Measurements from ENCODE around the gene ZNF536. TPM values are rescaled to one million over a fixed set of nuclear protein-coding genes. Genes with fewer than 3 reads are reported as not detected.

The ZNF536 gene
- total and polyA plus RNA-seq, 2 of the 4 experiments (the other 2 are of a cell fraction), result not detected

DNA sequence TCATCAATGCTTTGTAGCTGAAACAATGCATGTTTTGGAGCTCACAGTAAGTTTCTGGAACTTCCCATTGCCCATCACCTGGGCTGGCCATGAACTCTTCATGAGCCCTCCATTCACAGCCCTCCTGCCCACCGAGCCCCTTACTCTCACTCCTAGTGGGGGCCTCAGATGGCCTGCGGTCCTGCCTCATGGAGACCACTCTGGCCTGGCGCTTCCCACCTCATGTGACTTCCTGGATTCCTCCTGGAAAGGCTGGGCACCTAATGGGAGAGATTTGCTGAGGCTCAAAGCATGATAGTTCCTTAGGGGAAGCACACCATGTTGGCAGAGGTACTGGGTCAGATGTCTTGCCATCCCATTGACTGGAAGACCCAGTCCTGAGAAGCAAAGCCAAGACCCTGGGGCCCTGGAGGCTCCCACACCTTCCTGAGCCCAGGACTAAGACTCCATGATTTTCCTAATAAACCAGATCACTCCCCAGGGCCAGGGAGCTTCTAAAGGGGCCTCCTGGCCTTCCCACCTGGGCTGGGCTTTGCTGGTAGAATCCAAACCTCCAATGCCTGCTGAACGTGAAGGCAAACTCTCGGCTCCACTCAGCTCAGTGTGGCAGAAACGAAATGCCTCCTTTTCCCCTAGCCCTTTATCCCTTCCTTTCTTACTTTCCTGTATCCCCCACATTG, 49.4 kb upstream of the ZNF536 start (continued):
- no peak for TF ChIP-seq MXI1 (IDR thresholded peaks at IDR 0.05; ENCODE audit: borderline replicate concordance, low read depth, low read length)
- TF ChIP-seq CEBPB (IDR thresholded peaks at IDR 0.05; ENCODE audit: low read depth, low read length), result no peak
- TF ChIP-seq, protein P1, sequence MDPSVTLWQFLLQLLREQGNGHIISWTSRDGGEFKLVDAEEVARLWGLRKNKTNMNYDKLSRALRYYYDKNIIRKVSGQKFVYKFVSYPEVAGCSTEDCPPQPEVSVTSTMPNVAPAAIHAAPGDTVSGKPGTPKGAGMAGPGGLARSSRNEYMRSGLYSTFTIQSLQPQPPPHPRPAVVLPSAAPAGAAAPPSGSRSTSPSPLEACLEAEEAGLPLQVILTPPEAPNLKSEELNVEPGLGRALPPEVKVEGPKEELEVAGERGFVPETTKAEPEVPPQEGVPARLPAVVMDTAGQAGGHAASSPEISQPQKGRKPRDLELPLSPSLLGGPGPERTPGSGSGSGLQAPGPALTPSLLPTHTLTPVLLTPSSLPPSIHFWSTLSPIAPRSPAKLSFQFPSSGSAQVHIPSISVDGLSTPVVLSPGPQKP (IDR thresholded peaks at IDR 0.05; ENCODE audit: borderline replicate concordance, low read depth, low read length), result no peak

DNA sequence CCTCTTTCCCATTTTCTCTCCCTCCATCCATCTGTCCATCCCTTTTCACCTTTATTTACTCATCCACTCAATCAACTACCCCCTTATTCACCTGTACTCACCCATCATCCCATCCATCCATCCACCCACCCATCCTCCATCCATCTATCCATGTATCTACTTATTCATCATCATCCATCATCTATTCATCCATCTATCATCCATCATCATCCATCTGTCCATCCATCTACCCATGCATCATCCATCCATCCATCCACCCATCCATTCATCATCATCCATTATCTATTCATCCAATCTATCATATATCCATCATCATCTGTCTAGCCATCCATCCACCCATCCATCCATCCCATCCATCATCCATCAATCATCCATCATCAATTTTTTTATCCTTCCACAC, 48.3 kb upstream of the ZNF536 start:
- peaks cover 32% of the 10 kb centered on the region for H3K9me3 ChIP-seq (ENCODE audit: control insufficient read depth, insufficient read depth, low read length)
- ATAC-seq (ENCODE audit: low read depth), result no peak
- H2AK5ac ChIP-seq (ENCODE audit: low read depth, low read length), result no peak overlapping the region
- H3K36me3 ChIP-seq (ENCODE audit: control insufficient read depth, insufficient read depth, low read length), result no peaks in the 10 kb centered on the region
- no peak overlapping the region for H4K91ac ChIP-seq (ENCODE audit: insufficient read depth, low read depth, low read length)
- H3K4me1 ChIP-seq (ENCODE audit: control insufficient read depth, insufficient read depth, low read length), result no peaks in the 10 kb centered on the region
- no peak overlapping the region for H2AK9ac ChIP-seq (replicated peaks; ENCODE audit: low read depth, low read length, poor library complexity)
- no peak overlapping the region for H3K4me3 ChIP-seq (ENCODE audit: insufficient read depth, low read depth, low read length)
- no peak overlapping the region for H3K18ac ChIP-seq (ENCODE audit: low read depth, low read length)
- H2BK20ac ChIP-seq (ENCODE audit: low read depth, low read length), result no peak overlapping the region
- H2BK15ac ChIP-seq (ENCODE audit: low read depth, low read length), result no peak overlapping the region
- BruUV-seq (replicated peaks), result no TSS peak
- no peak overlapping the region for H3K14ac ChIP-seq (replicated peaks; ENCODE audit: low read depth, low read length)
- H2BK120ac ChIP-seq (ENCODE audit: low read depth, low read length), result no peak overlapping the region
- no peak overlapping the region for H2AFZ ChIP-seq (replicated peaks; ENCODE audit: low read length, poor library complexity)
- H4K8ac ChIP-seq (ENCODE audit: low read depth in 2 of 2, low read length in 2 of 2), result no peak overlapping the region
- POLR2A ChIA-PET (ENCODE audit: unreplicated experiment), result no interaction called here
- no peak overlapping the region for H3K9ac ChIP-seq (ENCODE audit: low read depth, low read length)
- CTCF ChIA-PET, result no interaction called here
- H3K4me2 ChIP-seq (ENCODE audit: low read depth, low read length), result no peak overlapping the region
- in situ Hi-C loops (cut with MboI; ENCODE audit: low sequenced_read_pairs), result no loop called here
- no peak overlapping the region for H3K23ac ChIP-seq (ENCODE audit: low read depth, low read length)
- no peak overlapping the region for H3K27ac ChIP-seq (ENCODE audit: insufficient read depth, low read length)
- no peaks in the 10 kb centered on the region for H3K79me1 ChIP-seq (ENCODE audit: low read depth in 1 of 2, low read length in 2 of 2)
- no peak for DNase-seq
- H4K5ac ChIP-seq (ENCODE audit: low read depth, low read length), result no peak overlapping the region
- no peaks in the 10 kb centered on the region for H3K27me3 ChIP-seq (ENCODE audit: control insufficient read depth, insufficient read depth, low read length)
- no peaks in the 10 kb centered on the region for H4K20me1 ChIP-seq (ENCODE audit: insufficient read depth, low read length)
- intact Hi-C loops (cut with micrococcal nuclease), result no loop called here
- no peak overlapping the region for H3K4ac ChIP-seq (ENCODE audit: low read depth, low read length)
- H2BK5ac ChIP-seq (ENCODE audit: low read depth, low read length, poor library complexity, severe bottlenecking), result no peak overlapping the region
- no peaks in the 10 kb centered on the region for H3K9me1 ChIP-seq (ENCODE audit: insufficient read depth, low read length)
- no peak overlapping the region for H3K56ac ChIP-seq (ENCODE audit: extremely low read depth, insufficient read depth, low read length)
- dilution Hi-C loops (cut with HindIII; ENCODE audit: low sequenced_read_pairs, unreplicated experiment), result no loop called here
- TF ChIP-seq BHLHE40 (IDR thresholded peaks at IDR 0.05; ENCODE audit: low read depth, low read length), result no peak
- TF ChIP-seq MAFK (IDR thresholded peaks at IDR 0.05; ENCODE audit: low read depth, low read length), result no peak
- TF ChIP-seq RAD21 (IDR thresholded peaks at IDR 0.05; ENCODE audit: low read length), result no peak
- TF ChIP-seq NFE2L2 (IDR thresholded peaks at IDR 0.05; ENCODE audit: low read depth, low read length), result no peak
- TF ChIP-seq, protein P2, sequence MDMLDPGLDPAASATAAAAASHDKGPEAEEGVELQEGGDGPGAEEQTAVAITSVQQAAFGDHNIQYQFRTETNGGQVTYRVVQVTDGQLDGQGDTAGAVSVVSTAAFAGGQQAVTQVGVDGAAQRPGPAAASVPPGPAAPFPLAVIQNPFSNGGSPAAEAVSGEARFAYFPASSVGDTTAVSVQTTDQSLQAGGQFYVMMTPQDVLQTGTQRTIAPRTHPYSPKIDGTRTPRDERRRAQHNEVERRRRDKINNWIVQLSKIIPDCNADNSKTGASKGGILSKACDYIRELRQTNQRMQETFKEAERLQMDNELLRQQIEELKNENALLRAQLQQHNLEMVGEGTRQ (IDR thresholded peaks at IDR 0.05; ENCODE audit: low read depth, low read length), result no peak
- TF ChIP-seq, protein P1 (IDR thresholded peaks at IDR 0.05; ENCODE audit: borderline replicate concordance, low read depth, low read length), result no peak
- no peak for TF ChIP-seq CHD1 (IDR thresholded peaks at IDR 0.05; ENCODE audit: low read depth, low read length)
- TF ChIP-seq MXI1 (IDR thresholded peaks at IDR 0.05; ENCODE audit: borderline replicate concordance, low read depth, low read length), result no peak
- no peak for TF ChIP-seq CEBPB (IDR thresholded peaks at IDR 0.05; ENCODE audit: low read depth, low read length)
- TF ChIP-seq, protein P3, sequence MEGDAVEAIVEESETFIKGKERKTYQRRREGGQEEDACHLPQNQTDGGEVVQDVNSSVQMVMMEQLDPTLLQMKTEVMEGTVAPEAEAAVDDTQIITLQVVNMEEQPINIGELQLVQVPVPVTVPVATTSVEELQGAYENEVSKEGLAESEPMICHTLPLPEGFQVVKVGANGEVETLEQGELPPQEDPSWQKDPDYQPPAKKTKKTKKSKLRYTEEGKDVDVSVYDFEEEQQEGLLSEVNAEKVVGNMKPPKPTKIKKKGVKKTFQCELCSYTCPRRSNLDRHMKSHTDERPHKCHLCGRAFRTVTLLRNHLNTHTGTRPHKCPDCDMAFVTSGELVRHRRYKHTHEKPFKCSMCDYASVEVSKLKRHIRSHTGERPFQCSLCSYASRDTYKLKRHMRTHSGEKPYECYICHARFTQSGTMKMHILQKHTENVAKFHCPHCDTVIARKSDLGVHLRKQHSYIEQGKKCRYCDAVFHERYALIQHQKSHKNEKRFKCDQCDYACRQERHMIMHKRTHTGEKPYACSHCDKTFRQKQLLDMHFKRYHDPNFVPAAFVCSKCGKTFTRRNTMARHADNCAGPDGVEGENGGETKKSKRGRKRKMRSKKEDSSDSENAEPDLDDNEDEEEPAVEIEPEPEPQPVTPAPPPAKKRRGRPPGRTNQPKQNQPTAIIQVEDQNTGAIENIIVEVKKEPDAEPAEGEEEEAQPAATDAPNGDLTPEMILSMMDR (conservative IDR thresholded peaks at IDR 0.05; ENCODE audit: low read depth, low read length), result no peak
- TF ChIP-seq MAZ (IDR thresholded peaks at IDR 0.05; ENCODE audit: borderline replicate concordance, low read depth, low read length), result no peak

All from IMR-90 (cell line).